PFSK-1 (cell line): Measurements from ENCODE around the gene RAX2.

Experiments
- FOXP2 ChIP-seq: optimal IDR thresholded peaks from 2 replicates; pipeline ENCODE3; 2011; ENCODE audit warnings: borderline replicate concordance, control low read depth, inconsistent platforms; ENCODE audit not compliant: insufficient read depth; ENCODE audit errors: extremely low read length, extremely low read depth
- POLR2AphosphoS5 ChIP-seq: IDR thresholded peaks from 2 replicates; pipeline ENCODE4 v1.6.1; 2012; ENCODE audit warnings: low read depth, mild to moderate bottlenecking, control low read depth, low read length, moderate library complexity
- SIN3A ChIP-seq: IDR thresholded peaks from 2 replicates; pipeline ENCODE4 v1.6.1; 2012; ENCODE audit warnings: mild to moderate bottlenecking, low read length, moderate library complexity, borderline replicate concordance; ENCODE audit not compliant: insufficient read depth
- TAF1 ChIP-seq: IDR thresholded peaks from 2 replicates; pipeline ENCODE4 v1.6.1; 2012; ENCODE audit warnings: low read length, control low read depth, borderline replicate concordance; ENCODE audit not compliant: insufficient read depth
- TF ChIP-seq, protein P1 (sequence below), 2 experiments: IDR thresholded peaks; 2 replicates each; pipeline versions ENCODE4 v1.6.1 to v1.8.0; 2011 to 2012; ENCODE audit warnings: low read depth in 2 of 2, low read length in 2 of 2, control low read depth in 1 of 2, inconsistent platforms in 1 of 2, mild to moderate bottlenecking in 1 of 2, moderate library complexity in 1 of 2; ENCODE audit not compliant: insufficient read depth in 1 of 2

The RAX2 gene

DNA sequence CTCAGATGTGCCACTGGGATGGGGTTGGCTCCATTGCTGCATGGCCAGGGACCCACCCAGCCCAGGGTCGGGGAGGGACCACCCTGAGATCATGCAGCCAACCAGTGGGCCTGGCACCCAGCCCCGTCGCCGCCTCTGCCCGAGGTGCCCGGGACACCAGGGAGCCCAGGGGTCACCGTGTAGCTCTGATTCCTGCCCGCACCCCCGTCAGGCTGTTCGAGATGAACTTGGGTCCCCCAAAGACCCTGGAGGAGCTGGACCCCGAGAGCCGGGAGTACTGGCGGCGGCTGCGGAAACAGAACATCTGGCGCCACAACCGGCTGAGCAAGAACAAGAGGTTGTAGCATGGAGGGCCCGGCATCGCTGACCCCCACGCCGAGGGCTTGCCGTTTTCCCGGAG lies 5.0 kb downstream of the RAX2 start:
- TF ChIP-seq, protein P1, sequence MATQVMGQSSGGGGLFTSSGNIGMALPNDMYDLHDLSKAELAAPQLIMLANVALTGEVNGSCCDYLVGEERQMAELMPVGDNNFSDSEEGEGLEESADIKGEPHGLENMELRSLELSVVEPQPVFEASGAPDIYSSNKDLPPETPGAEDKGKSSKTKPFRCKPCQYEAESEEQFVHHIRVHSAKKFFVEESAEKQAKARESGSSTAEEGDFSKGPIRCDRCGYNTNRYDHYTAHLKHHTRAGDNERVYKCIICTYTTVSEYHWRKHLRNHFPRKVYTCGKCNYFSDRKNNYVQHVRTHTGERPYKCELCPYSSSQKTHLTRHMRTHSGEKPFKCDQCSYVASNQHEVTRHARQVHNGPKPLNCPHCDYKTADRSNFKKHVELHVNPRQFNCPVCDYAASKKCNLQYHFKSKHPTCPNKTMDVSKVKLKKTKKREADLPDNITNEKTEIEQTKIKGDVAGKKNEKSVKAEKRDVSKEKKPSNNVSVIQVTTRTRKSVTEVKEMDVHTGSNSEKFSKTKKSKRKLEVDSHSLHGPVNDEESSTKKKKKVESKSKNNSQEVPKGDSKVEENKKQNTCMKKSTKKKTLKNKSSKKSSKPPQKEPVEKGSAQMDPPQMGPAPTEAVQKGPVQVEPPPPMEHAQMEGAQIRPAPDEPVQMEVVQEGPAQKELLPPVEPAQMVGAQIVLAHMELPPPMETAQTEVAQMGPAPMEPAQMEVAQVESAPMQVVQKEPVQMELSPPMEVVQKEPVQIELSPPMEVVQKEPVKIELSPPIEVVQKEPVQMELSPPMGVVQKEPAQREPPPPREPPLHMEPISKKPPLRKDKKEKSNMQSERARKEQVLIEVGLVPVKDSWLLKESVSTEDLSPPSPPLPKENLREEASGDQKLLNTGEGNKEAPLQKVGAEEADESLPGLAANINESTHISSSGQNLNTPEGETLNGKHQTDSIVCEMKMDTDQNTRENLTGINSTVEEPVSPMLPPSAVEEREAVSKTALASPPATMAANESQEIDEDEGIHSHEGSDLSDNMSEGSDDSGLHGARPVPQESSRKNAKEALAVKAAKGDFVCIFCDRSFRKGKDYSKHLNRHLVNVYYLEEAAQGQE (IDR thresholded peaks at IDR 0.05; ENCODE audit: insufficient read depth in 1 of 2, low read depth in 2 of 2, low read length in 2 of 2): no peak
- TF ChIP-seq SIN3A (no peak), TAF1 (no peak), FOXP2 (no peak), POLR2AphosphoS5 (no peak)

GRCh38 chr19:3766520-3766919 lies 5.5 kb downstream of the RAX2 start:
- TF ChIP-seq TAF1 (no peak), SIN3A (no peak), FOXP2 (no peak), POLR2AphosphoS5 (no peak)
- TF ChIP-seq, protein P1 (IDR thresholded peaks at IDR 0.05; ENCODE audit: insufficient read depth in 1 of 2, low read depth in 2 of 2, low read length in 2 of 2): no peak

DNA sequence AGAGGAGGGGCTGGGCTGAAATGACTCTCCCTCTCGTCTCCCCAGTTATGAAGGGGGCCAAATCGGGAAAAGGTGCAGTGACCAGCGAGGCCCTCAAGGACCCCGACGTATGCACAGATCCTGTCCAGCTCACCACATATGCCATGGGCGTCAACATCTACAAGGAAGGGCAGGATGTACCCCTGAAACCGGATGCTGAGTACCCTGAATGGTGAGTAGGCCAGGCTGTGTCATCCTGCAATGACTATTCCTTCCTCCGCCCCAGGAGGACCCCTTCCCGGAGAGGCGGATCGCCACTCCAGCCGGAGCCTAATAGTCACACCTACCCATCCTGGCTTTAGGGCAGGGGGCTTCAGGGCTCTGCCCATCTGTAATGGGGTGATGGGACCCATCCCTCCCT lies 6.9 kb downstream of the RAX2 start:
- TF ChIP-seq FOXP2 (no peak), POLR2AphosphoS5 (no peak), TAF1 (no peak), SIN3A (no peak)
- TF ChIP-seq, protein P1 (IDR thresholded peaks at IDR 0.05; ENCODE audit: insufficient read depth in 1 of 2, low read depth in 2 of 2, low read length in 2 of 2): no peak

DNA sequence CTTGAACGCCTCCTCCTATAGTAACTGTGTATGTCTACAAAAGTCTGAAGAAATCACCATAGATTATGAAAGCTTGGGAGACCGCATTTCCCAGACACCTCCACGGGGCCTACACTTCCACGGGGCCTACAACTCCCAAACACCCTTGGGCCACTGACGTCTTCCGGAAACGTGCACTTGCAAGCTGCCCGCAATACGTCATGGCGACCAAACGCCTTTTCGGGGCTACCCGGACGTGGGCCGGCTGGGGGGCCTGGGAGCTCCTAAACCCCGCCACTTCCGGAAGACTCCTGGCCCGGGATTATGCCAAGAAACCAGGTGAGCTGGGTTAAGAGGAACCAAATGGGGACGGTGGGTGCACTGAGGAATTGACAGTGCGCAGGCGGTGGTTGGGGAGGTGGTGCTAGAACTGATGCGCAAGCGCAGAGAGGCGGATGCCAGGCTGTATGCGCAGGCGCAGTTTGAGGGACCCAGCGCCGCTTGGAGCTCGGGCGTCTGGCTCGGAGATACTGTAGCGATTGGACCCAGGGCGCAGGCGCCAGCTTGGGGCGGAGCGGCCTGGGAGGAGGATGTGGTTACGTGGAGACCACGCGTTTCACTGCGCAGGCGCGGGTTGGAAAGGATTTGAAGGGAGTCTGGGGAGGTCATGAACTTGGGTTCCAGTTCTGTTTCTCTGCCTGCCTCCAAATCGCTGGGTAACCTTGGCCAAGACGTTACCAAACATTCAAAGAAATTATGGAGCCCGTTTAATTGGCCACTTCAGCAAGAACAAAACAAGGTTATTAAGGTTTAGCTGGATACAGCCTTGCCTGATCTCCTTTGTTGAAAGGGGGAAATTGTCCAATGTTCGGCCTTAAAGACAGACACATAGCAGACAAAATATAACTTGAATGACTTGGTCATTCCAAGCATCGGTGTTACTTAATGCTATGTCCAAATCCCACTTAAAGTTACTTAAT lies 9.2 kb downstream of the RAX2 start, which contains the start of gene MRPL54:
MRPL54 (plus strand) TSS at position 182 of the 959 bp plus-strand sequence; CDS start at position 201, 19 bp downstream.
- peak; percentile 59 for TF ChIP-seq FOXP2
- TF ChIP-seq POLR2AphosphoS5: peak; percentile 93
- peak; percentile 83 for TF ChIP-seq TAF1
- 0 out of 2 replicates have a peak, but pooled peaks have one; percentile 17 for TF ChIP-seq SIN3A
- TF ChIP-seq, protein P1 (IDR thresholded peaks at IDR 0.05; ENCODE audit: insufficient read depth in 1 of 2, low read depth in 2 of 2, low read length in 2 of 2): peak in 1 of 2 experiments; percentile 34; a peak in 1 of 4 replicates
